ENCODE results near the gene HNRNPA1. TPM values are rescaled to one million over a fixed set of nuclear protein-coding genes. Genes with fewer than 3 reads are reported as not detected.

Gene HNRNPA1
- total and polyA plus RNA-seq, 9 of the 15 experiments (the other 6 are each of a cell fraction or from before 2014, with no cell fraction given), result 1,166 to 2,703 (median 1,815) TPM

GRCh38 chr12:54300732-54301427 lies 20.4 kb downstream of the HNRNPA1 start, which contains the start of gene NFE2 (continued):
- peak; percentile 9 for TF ChIP-seq PRDM10 (IDR thresholded peaks at IDR 0.05; ENCODE audit: partially characterized antibody)
- TF ChIP-seq SIX5 (IDR thresholded peaks at IDR 0.05; ENCODE audit: borderline replicate concordance in 1 of 2, insufficient read depth in 1 of 2, low read depth in 1 of 2, low read length in 2 of 2), result no peak
- TF ChIP-seq SOX6 (IDR thresholded peaks at IDR 0.05), result peak; percentile 39; the same call in 1 of the 2 replicates
- no peak for TF ChIP-seq ZNF444 (CRISPR knock-in tag; IDR thresholded peaks at IDR 0.05)
- TF ChIP-seq SMARCA4 (IDR thresholded peaks at IDR 0.05), result no peak
- TF ChIP-seq L3MBTL2 (IDR thresholded peaks at IDR 0.05), result peak; percentile 58
- no peak for TF ChIP-seq TCF7L2 (IDR thresholded peaks at IDR 0.05; ENCODE audit: low read depth, low read length)
- TF ChIP-seq ZNF408 (CRISPR knock-in tag; IDR thresholded peaks at IDR 0.05; ENCODE audit: low read depth), result no peak
- TF ChIP-seq CTCFL (IDR thresholded peaks at IDR 0.05; ENCODE audit: borderline replicate concordance, insufficient read depth, low read depth, low read length, poor library complexity, severe bottlenecking), result peak; percentile 57
- no peak for TF ChIP-seq SRSF3 (IDR thresholded peaks at IDR 0.05; ENCODE audit: insufficient read depth, low read length)
- no peak for TF ChIP-seq SREBF1 (IDR thresholded peaks at IDR 0.05; ENCODE audit: borderline replicate concordance, low read depth, low read length)
- TF ChIP-seq E4F1 (CRISPR knock-in tag; IDR thresholded peaks at IDR 0.05; ENCODE audit: borderline replicate concordance), result no peak
- no peak for TF ChIP-seq CHD2 (IDR thresholded peaks at IDR 0.05; ENCODE audit: low read depth, low read length)
- TF ChIP-seq PHF8 (IDR thresholded peaks at IDR 0.05; ENCODE audit: borderline replicate concordance, low read length), result peak; percentile 45; the same call in 1 of the 2 replicates
- no peak for TF ChIP-seq TAF15 (IDR thresholded peaks at IDR 0.05; ENCODE audit: low read depth, low read length)
- TF ChIP-seq ERF (CRISPR knock-in tag; IDR thresholded peaks at IDR 0.05), result no peak
- no peak; the same call in 1 of the 2 replicates for TF ChIP-seq SMARCE1 (IDR thresholded peaks at IDR 0.05)
- TF ChIP-seq RBM17 (IDR thresholded peaks at IDR 0.05; ENCODE audit: borderline replicate concordance, low read depth, low read length), result no peak
- no peak for TF ChIP-seq IRF1 (CRISPR knock-in tag; IDR thresholded peaks at IDR 0.05; ENCODE audit: borderline replicate concordance)

Data from K562 (cell line).